ENCODE results near the gene SOWAHB.
"Not testable (repeated sequence)": the region's sequence is repeated elsewhere in the genome, so short reads cannot be mapped to it uniquely, and the experiment has no call there.

SOWAHB gene

DNA sequence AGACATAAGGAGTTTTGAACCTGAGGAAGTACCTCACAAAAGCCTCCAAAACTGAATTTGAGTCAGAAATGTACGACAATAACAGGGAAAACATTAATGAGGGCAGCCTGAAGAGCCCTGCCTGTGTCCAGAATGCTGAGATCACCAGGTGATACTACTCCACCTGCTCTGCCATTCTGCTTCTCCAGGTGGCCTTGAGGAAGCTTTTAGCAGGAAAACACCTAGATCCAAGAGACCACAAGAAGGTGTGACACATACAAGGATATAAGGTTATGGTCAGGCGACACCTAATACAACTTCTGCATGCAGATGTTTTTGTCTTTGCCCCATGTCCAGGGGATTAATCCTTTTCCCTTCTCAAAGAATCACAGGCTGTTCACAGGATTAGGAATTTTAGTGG, 15.3 kb downstream of the SOWAHB start:
- no peak for DNase-seq (ENCODE audit: low read depth)
- no peak overlapping the region for H3K4me3 ChIP-seq (ENCODE audit: low read depth, low read length)
- TF ChIP-seq, protein P1, sequence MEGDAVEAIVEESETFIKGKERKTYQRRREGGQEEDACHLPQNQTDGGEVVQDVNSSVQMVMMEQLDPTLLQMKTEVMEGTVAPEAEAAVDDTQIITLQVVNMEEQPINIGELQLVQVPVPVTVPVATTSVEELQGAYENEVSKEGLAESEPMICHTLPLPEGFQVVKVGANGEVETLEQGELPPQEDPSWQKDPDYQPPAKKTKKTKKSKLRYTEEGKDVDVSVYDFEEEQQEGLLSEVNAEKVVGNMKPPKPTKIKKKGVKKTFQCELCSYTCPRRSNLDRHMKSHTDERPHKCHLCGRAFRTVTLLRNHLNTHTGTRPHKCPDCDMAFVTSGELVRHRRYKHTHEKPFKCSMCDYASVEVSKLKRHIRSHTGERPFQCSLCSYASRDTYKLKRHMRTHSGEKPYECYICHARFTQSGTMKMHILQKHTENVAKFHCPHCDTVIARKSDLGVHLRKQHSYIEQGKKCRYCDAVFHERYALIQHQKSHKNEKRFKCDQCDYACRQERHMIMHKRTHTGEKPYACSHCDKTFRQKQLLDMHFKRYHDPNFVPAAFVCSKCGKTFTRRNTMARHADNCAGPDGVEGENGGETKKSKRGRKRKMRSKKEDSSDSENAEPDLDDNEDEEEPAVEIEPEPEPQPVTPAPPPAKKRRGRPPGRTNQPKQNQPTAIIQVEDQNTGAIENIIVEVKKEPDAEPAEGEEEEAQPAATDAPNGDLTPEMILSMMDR (IDR thresholded peaks at IDR 0.05; ENCODE audit: insufficient read depth, low read depth, low read length, missing control alignments) = no peak

DNA sequence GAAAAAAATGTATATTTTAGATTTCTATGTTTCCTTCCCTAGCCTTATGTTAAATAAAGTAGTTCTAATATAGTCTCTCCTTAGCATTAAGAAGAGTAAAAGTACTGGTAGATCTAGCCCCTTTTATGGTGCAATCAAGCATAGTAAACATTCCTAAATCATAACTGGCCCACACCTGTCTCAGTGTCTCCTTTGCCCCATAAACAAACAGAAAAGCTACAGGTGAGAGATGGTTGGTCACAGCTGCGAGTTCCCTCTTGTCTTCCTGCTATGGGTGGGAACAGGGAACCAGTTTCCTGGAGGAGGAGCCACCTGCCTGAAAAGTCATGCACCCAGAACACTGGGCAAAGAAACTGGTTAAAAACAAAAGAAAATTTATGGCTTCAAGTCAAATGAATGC, 16.6 kb downstream of the SOWAHB start:
- TF ChIP-seq, protein P1 (IDR thresholded peaks at IDR 0.05; ENCODE audit: insufficient read depth, low read depth, low read length, missing control alignments) = no peak
- DNase-seq (ENCODE audit: low read depth) = no peak
- no peak overlapping the region for H3K4me3 ChIP-seq (ENCODE audit: low read depth, low read length)

GRCh38 chr4:76879731-76880364, 18.1 kb downstream of the SOWAHB start:
- TF ChIP-seq, protein P1 (IDR thresholded peaks at IDR 0.05; ENCODE audit: insufficient read depth, low read depth, low read length, missing control alignments) = no peak
- no peak overlapping the region for H3K4me3 ChIP-seq (ENCODE audit: low read depth, low read length)
- no peak for DNase-seq (ENCODE audit: low read depth)

GRCh38 chr4:76878641-76879165, 19.2 kb downstream of the SOWAHB start:
- not testable (repeated sequence) for H3K4me3 ChIP-seq (ENCODE audit: low read depth, low read length); DNase-seq (ENCODE audit: low read depth)

DNA sequence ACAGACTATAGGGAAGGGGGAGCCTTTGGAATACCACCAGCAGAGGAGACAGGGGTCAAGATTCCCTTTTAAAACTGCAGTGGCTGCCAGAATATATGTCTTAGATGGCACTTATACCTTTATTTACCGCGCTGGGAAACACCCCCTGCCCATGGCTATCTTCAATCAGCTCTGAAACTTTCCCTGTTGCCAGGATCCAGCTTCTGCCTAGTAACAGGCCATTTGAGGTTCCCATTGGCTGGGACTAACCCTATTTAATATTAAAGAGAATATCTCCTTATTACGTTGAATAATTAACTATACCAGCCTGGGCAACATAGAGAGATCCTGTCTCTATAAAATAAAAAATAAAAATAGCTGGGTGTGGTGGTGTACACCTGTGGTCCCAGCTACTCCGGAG, 23.8 kb downstream of the SOWAHB start:
- DNase-seq (ENCODE audit: low read depth) = peak; percentile 37
- TF ChIP-seq, protein P1 (IDR thresholded peaks at IDR 0.05; ENCODE audit: insufficient read depth, low read depth, low read length, missing control alignments) = no peak
- H3K4me3 ChIP-seq (ENCODE audit: low read depth, low read length) = no peak overlapping the region

DNA sequence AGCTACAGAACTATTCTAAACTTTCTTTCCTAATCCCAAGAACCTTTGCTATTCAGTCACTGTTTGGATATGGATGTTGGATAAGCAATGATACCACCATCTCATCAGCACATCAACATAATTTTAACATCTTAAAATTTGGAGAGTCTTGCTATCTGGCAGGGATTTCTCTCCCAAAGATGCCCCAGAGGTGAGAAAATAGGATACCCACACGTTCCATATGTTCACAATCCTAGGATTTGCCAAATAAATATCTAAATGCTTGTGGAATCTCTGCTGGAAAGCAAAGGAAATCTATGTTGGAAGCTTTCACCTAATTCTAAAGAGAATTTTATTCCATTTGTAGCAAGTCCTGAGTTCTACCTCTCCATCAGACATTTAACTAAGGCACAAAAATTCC, 24.4 kb downstream of the SOWAHB start:
- DNase-seq (ENCODE audit: low read depth) = no peak
- TF ChIP-seq, protein P1 (IDR thresholded peaks at IDR 0.05; ENCODE audit: insufficient read depth, low read depth, low read length, missing control alignments) = no peak

GRCh38 chr4:76872556-76872955, 25.4 kb downstream of the SOWAHB start:
- no peak for DNase-seq (ENCODE audit: low read depth)
- no peak overlapping the region for H3K4me3 ChIP-seq (ENCODE audit: low read depth, low read length)
- TF ChIP-seq, protein P1 (IDR thresholded peaks at IDR 0.05; ENCODE audit: insufficient read depth, low read depth, low read length, missing control alignments) = no peak

More for the DNA sequence above, 24.4 kb downstream of the SOWAHB start:
- H3K4me3 ChIP-seq (ENCODE audit: low read depth, low read length) = no peak overlapping the region

- H3K4me3 ChIP-seq (ENCODE audit: low read depth, low read length) = not testable (repeated sequence)
Observed at GRCh38 chr4:76868780-76869179, 29.2 kb downstream of the SOWAHB start.

More at GRCh38 chr4:76868780-76869179, 29.2 kb downstream of the SOWAHB start:
- DNase-seq (ENCODE audit: low read depth) = not testable (repeated sequence)
